Small intestine (tissue), 7 donors: ENCODE results near the gene ABI2. TPM values are rescaled to one million over a fixed set of nuclear protein-coding genes. Genes with fewer than 3 reads are reported as not detected.
A peak's percentile ranks its signal among the peaks of the same experiment; 100 is the strongest.

ENCODE experiments used
- DNase-seq, 2 donors: peaks; one replicate each; pipeline versions ENCODE4 v3.0.0 to v3.0.0-alpha.2; 2013
- FAIRE-seq: peaks from 2 replicates; lab custom pipeline; 2012; peaks lifted over from hg19 to GRCh38; lab: Jason Lieb, UNC
- H3K27ac ChIP-seq, 3 donors: one replicate each; pipeline ENCODE4 v1.5.1; 2013; ENCODE audit warnings: low read length in 2 of 3, mild to moderate bottlenecking in 2 of 3, control low read depth in 1 of 3, inconsistent platforms in 1 of 3, low read depth in 1 of 3, moderate library complexity in 1 of 3
- H3K27me3 ChIP-seq, 3 donors: one replicate each; pipeline ENCODE4 v1.6.1; 2013; ENCODE audit warnings: low read length in 3 of 3, inconsistent platforms in 1 of 3; ENCODE audit not compliant: control insufficient read depth in 3 of 3, insufficient read depth in 3 of 3
- H3K36me3 ChIP-seq, 3 donors: one replicate each; pipeline ENCODE4 v1.6.1; 2013; ENCODE audit warnings: low read length in 3 of 3, inconsistent platforms in 1 of 3, low read depth in 1 of 3, mild to moderate bottlenecking in 1 of 3, moderate library complexity in 1 of 3; ENCODE audit not compliant: control insufficient read depth in 3 of 3, insufficient read depth in 2 of 3
- H3K4me1 ChIP-seq, 3 donors: one replicate each; pipeline ENCODE4 v1.6.1; 2013; ENCODE audit warnings: low read length in 2 of 3, inconsistent platforms in 1 of 3, low read depth in 1 of 3, mild to moderate bottlenecking in 1 of 3, moderate library complexity in 1 of 3; ENCODE audit not compliant: control insufficient read depth in 3 of 3, insufficient read depth in 2 of 3
- H3K4me3 ChIP-seq, 3 donors: one replicate each; pipeline ENCODE4 v1.5.1; 2013; ENCODE audit warnings: low read length in 3 of 3, control low read depth in 1 of 3, inconsistent platforms in 1 of 3, low read depth in 1 of 3, mild to moderate bottlenecking in 1 of 3, moderate library complexity in 1 of 3
- H3K9me3 ChIP-seq, 2 donors: one replicate each; pipeline ENCODE4 v1.6.1; 2013; ENCODE audit warnings: low read depth in 1 of 2, low read length in 1 of 2; ENCODE audit not compliant: control insufficient read depth in 2 of 2, insufficient read depth in 1 of 2
- WGBS, 3 donors: extraction: QIAGEN DNeasy Blood & Tissue Kit; methylation state at CpG; one replicate each; pipeline ENCODE4 v1.1.7; 2013; 5-methylcytosine and 5-hydroxymethylcytosine counted together
- polyA plus RNA-seq, 4 donors: library from polyadenylated mRNA; stranded (reverse) in 3 of 4; unstranded in 1 of 4; fragments of 200-250 nt in 3 of 4; fragments of 120-200 nt in 1 of 4; gene quantifications; one replicate each; pipeline versions ENCODE4 v1.2.1 to v1.2.3, GENCODE V29; 2013
- donor health status: healthy with polysubstance abuse.
- donor health status: control.
- donor health status: control.
- donor health status: Bipolar disorder and iron deficiency.
- donor health status: healthy.

The ABI2 gene
- polyA plus RNA-seq, 4 donors = 0.67 to 21.1 (median 11.8) TPM

DNA sequence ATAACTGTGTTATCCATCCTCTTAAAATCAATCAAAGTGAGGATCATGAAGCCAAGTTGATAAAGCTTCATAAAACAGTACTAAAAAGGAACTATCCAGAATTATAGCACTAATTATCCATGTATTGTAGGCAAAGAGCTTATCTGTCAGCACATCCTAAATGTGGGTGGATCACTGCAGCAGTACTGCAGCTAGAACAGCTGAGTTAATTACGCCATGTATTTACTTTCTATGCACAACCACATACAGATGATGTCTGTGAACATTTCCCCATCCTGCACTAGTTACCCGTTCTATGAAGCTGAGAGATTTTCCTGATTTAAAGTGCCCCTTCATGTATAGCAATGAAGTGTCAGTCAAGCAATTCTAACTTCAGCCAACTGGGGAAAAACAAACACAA is 110.3 kb downstream of the ABI2 start:
- WGBS, 3 donors = 80 to 90% (median 86%) methylated on average over 2 of the region's 2 CpGs
- Histone ChIP-seq H3K4me1 (no peaks in the 10 kb centered on the region), H3K9me3 (no peaks in the 10 kb centered on the region), H3K27ac (no peak overlapping the region), H3K27me3 (no peaks in the 10 kb centered on the region), H3K36me3 (peaks cover 0 to 28% (median 19%) of the 10 kb centered on the region in 3 donors), H3K4me3 (no peak overlapping the region)
- no peak for FAIRE-seq
- DNase-seq = no peak

DNA sequence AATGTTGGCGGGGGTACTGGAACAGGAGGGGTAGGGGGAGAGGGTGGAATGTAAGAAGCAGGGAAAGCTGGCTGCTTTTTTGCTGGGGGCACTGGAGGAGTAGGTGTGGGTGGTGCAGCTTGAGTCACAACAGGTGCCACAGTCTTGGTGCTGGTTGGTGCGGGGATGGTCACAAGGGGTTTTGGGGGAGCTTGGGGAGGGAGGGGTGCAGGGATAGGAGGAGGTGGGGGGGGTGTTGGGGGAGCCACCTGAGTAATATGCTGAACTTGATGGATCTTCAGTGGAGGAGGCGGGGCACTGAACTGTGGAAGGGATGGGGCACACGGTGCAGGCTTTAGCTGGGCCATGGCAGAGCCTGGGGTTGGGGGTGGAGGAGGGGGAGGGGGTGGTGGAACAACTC is 112.5 kb downstream of the ABI2 start:
- peaks cover 0 to 41% (median 25%) of the 10 kb centered on the region in 3 donors for H3K36me3 ChIP-seq
- H3K9me3 ChIP-seq = no peaks in the 10 kb centered on the region
- FAIRE-seq (no peak), DNase-seq (no peak)
- no peaks in the 10 kb centered on the region for H3K27me3 ChIP-seq
- no peaks in the 10 kb centered on the region for H3K4me1 ChIP-seq
- no peak overlapping the region for H3K4me3 ChIP-seq
- no peak overlapping the region for H3K27ac ChIP-seq
- 87 to 93% (median 89%) methylated on average over 4 of the region's 4 CpGs for WGBS, 3 donors

DNA sequence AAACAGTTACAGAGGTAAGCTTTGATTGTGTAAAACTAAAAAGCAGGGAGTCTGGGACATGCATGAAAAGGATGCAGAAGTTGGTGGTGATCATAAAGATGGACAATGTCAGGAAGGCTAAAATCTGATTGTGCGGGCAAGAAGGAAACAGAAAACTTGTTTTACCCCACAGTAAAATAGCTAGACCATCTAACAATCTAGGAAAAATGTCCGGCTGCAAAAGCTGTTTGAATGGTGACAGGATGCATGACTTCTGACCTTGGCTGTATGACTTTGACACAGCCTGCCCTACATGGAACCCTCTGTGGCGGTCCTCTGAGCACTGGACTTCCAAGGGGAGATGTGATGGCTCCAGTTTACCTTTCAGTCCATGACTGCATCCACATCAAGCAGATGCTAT is 113.3 kb downstream of the ABI2 start:
- no peaks in the 10 kb centered on the region for H3K9me3 ChIP-seq
- DNase-seq = no peak
- H3K27ac ChIP-seq = no peak overlapping the region
- no peaks in the 10 kb centered on the region for H3K27me3 ChIP-seq
- no peak for FAIRE-seq
- no peak overlapping the region for H3K4me3 ChIP-seq
- H3K36me3 ChIP-seq = peaks cover 0 to 40% (median 25%) of the 10 kb centered on the region in 3 donors
- WGBS, 3 donors = 84 to 95% (median 92%) methylated on average over 3 of the region's 3 CpGs
- H3K4me1 ChIP-seq = no peaks in the 10 kb centered on the region

DNA sequence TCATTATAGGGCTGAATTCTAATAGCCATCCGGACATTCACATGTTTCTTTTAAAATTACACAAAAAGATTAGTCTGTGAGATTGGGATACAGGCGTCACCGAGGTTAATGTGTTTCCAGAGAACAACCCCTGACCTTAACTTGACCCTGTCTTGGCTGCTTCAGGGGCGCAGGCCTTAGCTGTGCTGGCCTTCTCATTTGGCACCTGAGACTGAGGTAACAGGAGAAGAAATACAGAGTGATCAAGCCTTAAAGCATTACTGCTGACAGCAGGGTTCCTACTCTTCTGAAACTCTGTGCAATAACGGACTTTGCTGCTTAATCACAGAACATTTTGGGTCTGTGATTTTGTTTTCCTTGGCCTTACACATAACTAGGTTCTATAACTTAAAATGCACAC is 114.3 kb downstream of the ABI2 start:
- WGBS, 3 donors = 66 to 89% (median 85%) methylated on average over 5 of the region's 5 CpGs

DNA sequence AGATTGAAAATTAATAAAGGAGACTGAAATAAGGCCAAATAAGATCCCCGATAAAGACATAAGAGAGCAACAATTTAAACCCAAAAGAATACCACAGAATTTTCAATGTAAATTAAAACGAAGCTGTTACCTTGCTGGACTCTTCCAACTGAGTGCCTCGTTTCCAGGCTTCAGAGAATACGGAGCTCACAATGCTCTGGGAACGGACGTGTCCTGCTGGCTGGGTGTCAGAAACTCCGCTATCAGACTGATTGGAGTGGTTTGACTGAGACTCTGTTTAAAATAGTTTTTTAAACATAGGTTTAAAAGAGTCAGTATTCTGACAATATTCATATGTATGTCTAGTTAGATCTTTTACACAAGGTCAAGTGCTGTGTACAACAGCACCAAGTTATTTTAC is 116.5 kb downstream of the ABI2 start:
- WGBS, 3 donors = 77 to 90% (median 82%) methylated on average over 7 of the region's 7 CpGs
- H3K9me3 ChIP-seq = no peaks in the 10 kb centered on the region
- no peak overlapping the region for H3K4me3 ChIP-seq
- H3K4me1 ChIP-seq = no peaks in the 10 kb centered on the region
- peaks cover 4 to 40% (median 19%) of the 10 kb centered on the region in 3 donors for H3K36me3 ChIP-seq
- no peak overlapping the region for H3K27ac ChIP-seq
- DNase-seq (no peak), FAIRE-seq (no peak)
- H3K27me3 ChIP-seq = no peaks in the 10 kb centered on the region

More for the DNA sequence above, 114.3 kb downstream of the ABI2 start:
- H3K36me3 ChIP-seq = peaks cover 4 to 43% (median 23%) of the 10 kb centered on the region in 3 donors
- no peaks in the 10 kb centered on the region for H3K9me3 ChIP-seq
- no peak overlapping the region for H3K4me3 ChIP-seq
- H3K4me1 ChIP-seq = no peaks in the 10 kb centered on the region
- DNase-seq = no peak
- no peak for FAIRE-seq
- no peaks in the 10 kb centered on the region for H3K27me3 ChIP-seq
- no peak overlapping the region for H3K27ac ChIP-seq

DNA sequence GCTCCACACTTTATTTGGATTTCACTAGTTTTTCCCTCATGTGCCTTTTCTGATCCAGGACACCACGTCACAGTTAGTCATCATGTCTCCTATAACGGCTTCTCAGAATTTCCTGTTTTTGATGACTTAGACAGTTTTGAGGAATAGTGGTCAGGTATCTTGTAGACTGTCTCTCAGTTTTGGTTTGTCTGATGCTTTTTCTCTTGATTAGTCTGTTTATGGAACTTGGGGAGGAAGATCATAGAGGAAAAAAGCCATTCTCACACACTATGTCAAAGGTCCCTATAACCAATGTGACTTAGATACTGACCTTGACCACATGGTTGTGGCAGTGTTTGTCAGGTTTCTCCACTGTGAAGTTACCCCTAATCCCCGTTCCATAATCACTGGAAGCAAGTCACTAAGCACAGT is 117.9 kb downstream of the ABI2 start:
- no peak for FAIRE-seq
- Histone ChIP-seq H3K27ac (no peak overlapping the region), H3K9me3 (no peaks in the 10 kb centered on the region), H3K4me1 (peaks cover 0 to 7% (median 3%) of the 10 kb centered on the region in 3 donors), H3K27me3 (no peaks in the 10 kb centered on the region), H3K4me3 (no peak overlapping the region), H3K36me3 (peaks cover 4 to 27% (median 12%) of the 10 kb centered on the region in 3 donors)
- 82 to 89% (median 82%) methylated on average over 3 of the region's 3 CpGs for WGBS, 3 donors
- no peak for DNase-seq

DNA sequence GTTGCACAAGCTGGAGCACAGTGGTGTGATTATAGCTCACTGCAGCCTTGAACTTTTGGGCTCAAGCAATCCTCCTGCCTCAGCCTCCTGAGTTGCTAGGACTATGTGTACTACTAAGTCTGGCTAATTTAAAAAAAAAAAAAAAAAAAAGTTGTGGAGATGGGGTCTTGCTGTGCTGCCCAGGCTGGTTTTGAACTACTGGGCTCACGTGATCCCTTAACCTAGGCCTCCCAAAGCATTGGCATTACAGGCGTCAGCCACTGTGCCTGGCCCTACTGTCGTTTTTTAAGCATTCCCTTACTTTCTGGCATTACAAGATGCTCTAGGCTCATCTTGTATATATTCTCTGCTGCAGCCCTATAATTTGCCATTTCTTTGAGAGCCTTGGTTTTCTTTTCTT is 118.6 kb downstream of the ABI2 start:
- 93 to 98% (median 95%) methylated on average over 3 of the region's 3 CpGs for WGBS, 3 donors
- FAIRE-seq (no peak), DNase-seq (no peak)
- H3K4me3 ChIP-seq = no peak overlapping the region
- H3K4me1 ChIP-seq = peaks cover 0 to 7% (median 3%) of the 10 kb centered on the region in 3 donors
- H3K36me3 ChIP-seq = peaks cover 4 to 23% (median 8%) of the 10 kb centered on the region in 3 donors
- no peaks in the 10 kb centered on the region for H3K27me3 ChIP-seq
- H3K27ac ChIP-seq = no peak overlapping the region
- no peaks in the 10 kb centered on the region for H3K9me3 ChIP-seq

DNA sequence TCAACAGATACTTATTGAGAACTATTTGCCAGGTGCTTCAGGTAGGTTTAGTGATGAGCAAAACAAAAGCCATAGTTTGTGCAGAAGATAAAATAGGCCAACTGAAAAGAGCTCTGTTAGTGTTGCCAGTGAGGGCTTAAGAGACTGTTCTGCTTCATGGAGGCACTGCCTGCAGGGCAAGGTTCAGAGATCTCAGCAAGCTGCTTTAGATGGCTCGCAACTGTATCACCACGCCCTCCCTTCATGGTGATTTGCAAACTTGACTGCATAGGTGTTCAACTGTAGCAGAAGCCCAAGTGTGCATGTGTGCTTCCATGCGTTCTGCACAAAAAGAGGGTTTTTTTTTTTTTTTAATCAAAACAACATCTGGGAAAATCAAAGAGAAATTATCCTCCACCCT is 122.4 kb downstream of the ABI2 start:
- FAIRE-seq = no peak
- peak; percentile 62 to 85 for DNase-seq
- WGBS, 3 donors = 17 to 71% (median 64%) methylated on average over 3 of the region's 3 CpGs
- no peak overlapping the region for H3K4me3 ChIP-seq
- H3K27me3 ChIP-seq = no peaks in the 10 kb centered on the region
- peak overlapping the region in 1 of 3 donors; percentile 26 for H3K27ac ChIP-seq
- H3K36me3 ChIP-seq = peaks cover 2 to 15% (median 4%) of the 10 kb centered on the region in 3 donors
- H3K9me3 ChIP-seq = no peaks in the 10 kb centered on the region
- H3K4me1 ChIP-seq = peaks cover 0 to 7% (median 3%) of the 10 kb centered on the region in 3 donors

DNA sequence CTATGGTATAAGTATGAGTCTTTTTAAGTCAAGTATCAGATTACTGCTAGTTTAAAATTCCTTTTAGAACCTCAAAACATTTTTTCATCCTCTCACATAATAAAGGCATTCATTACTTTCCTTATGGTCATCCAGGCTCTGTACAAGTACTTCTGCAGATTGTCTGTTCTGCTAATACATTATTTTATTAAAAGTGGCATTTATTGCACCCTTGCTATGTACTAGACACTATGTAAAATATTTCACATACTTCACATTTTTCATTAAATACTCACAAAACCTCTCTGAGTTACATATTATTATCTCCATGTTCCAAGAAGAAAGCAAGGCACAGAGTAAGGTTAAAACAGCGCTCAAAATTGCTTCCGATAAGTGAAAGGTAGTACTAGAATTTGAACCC is 122.8 kb downstream of the ABI2 start:
- Histone ChIP-seq H3K36me3 (peaks cover 2 to 14% (median 4%) of the 10 kb centered on the region in 3 donors), H3K27me3 (no peaks in the 10 kb centered on the region), H3K27ac (no peak overlapping the region), H3K4me3 (no peak overlapping the region), H3K9me3 (no peaks in the 10 kb centered on the region), H3K4me1 (peaks cover 0 to 7% (median 3%) of the 10 kb centered on the region in 3 donors)
- DNase-seq (no peak), FAIRE-seq (no peak)
- WGBS, 3 donors = 96 to 97% (median 96%) methylated on average over 2 of the region's 2 CpGs
